Neuronal stem cell (in vitro differentiated cells): ENCODE measurements around the gene FBXO11.

Source experiments
- DNase-seq: peaks from one replicate; pipeline ENCODE4 v3.0.0-alpha.2; 2013; ENCODE audit warnings: low spot score
- H2AFZ ChIP-seq: one replicate; pipeline ENCODE4 v1.6.1; 2013; ENCODE audit warnings: mild to moderate bottlenecking, low read length, inconsistent platforms
- H2AK5ac ChIP-seq: 2 replicates; pipeline ENCODE4 v1.6.1; 2013; ENCODE audit warnings: low read depth, mild to moderate bottlenecking, inconsistent platforms, low read length, moderate library complexity, mixed read lengths
- H2BK120ac ChIP-seq: 2 replicates; pipeline ENCODE4 v1.6.1; 2013; ENCODE audit warnings: low read depth, mild to moderate bottlenecking, inconsistent platforms, low read length, moderate library complexity, mixed read lengths
- H2BK12ac ChIP-seq: one replicate; pipeline ENCODE4 v1.6.1; 2013; ENCODE audit warnings: low read length, inconsistent platforms
- H2BK15ac ChIP-seq: 2 replicates; pipeline ENCODE4 v1.6.1; 2013; ENCODE audit warnings: mild to moderate bottlenecking, low read length, inconsistent platforms, mixed read lengths
- H2BK5ac ChIP-seq: one replicate; pipeline ENCODE4 v1.6.1; 2013; ENCODE audit warnings: inconsistent platforms, mild to moderate bottlenecking, low read length, moderate library complexity
- H3K14ac ChIP-seq: one replicate; pipeline ENCODE4 v1.6.1; 2013; ENCODE audit warnings: low read length, inconsistent platforms
- H3K18ac ChIP-seq: 2 replicates; pipeline ENCODE4 v1.6.1; 2013; ENCODE audit warnings: low read length, inconsistent platforms
- H3K23ac ChIP-seq: 2 replicates; pipeline ENCODE4 v1.6.1; 2013; ENCODE audit warnings: low read depth, mild to moderate bottlenecking, mixed read lengths, low read length, inconsistent platforms; ENCODE audit not compliant: poor library complexity
- H3K27ac ChIP-seq: replicated peaks from 3 replicates; pipeline ENCODE4 v1.5.1; 2013; ENCODE audit warnings: low read length, inconsistent platforms
- H3K27me3 ChIP-seq, 3 experiments: 2 replicates each; pipeline ENCODE4 v1.6.1; 2013; ENCODE audit warnings: low read length in 3 of 3, mild to moderate bottlenecking in 2 of 3, inconsistent platforms in 1 of 3, low read depth in 1 of 3, mixed read lengths in 1 of 3, moderate library complexity in 1 of 3; ENCODE audit not compliant: control insufficient read depth in 3 of 3, insufficient read depth in 3 of 3
- H3K36me3 ChIP-seq, 2 donors: replicated peaks in 1 of 2; 2 replicates each; pipeline ENCODE4 v1.6.1; 2013; ENCODE audit warnings: low read length in 2 of 2; ENCODE audit not compliant: control insufficient read depth in 2 of 2, insufficient read depth in 2 of 2
- H3K4ac ChIP-seq: 2 replicates; pipeline ENCODE4 v1.6.1; 2013; ENCODE audit warnings: inconsistent platforms, mild to moderate bottlenecking, low read length, moderate library complexity
- H3K4me1 ChIP-seq, 2 donors: 1 replicate in 1 of 2; 2 replicates in 1 of 2; pipeline ENCODE4 v1.6.1; 2013; ENCODE audit warnings: low read length in 2 of 2, low read depth in 1 of 2; ENCODE audit not compliant: control insufficient read depth in 2 of 2, insufficient read depth in 1 of 2
- H3K4me2 ChIP-seq: one replicate; pipeline ENCODE4 v1.6.1; 2013; ENCODE audit warnings: mild to moderate bottlenecking, low read length, inconsistent platforms; ENCODE audit not compliant: insufficient read depth, poor library complexity, severe bottlenecking
- H3K4me3 ChIP-seq, 2 donors: 2 replicates each; pipeline ENCODE4 v1.5.1; 2013; ENCODE audit warnings: low read length in 2 of 2, mild to moderate bottlenecking in 2 of 2, inconsistent platforms in 1 of 2, moderate library complexity in 1 of 2
- H3K79me1 ChIP-seq: one replicate; pipeline ENCODE4 v1.6.1; 2013; ENCODE audit warnings: low read depth, mild to moderate bottlenecking, inconsistent platforms, low read length, moderate library complexity
- H3K9ac ChIP-seq: one replicate; pipeline ENCODE4 v1.6.1; 2013; ENCODE audit warnings: mild to moderate bottlenecking, low read depth, low read length, inconsistent platforms; ENCODE audit not compliant: poor library complexity
- H3K9me3 ChIP-seq, 2 donors: replicated peaks in 1 of 2; 2 replicates each; pipeline versions ENCODE3 to v1.6.1; 2013; ENCODE audit warnings: low read length in 2 of 2, mild to moderate bottlenecking in 2 of 2, inconsistent platforms in 1 of 2, low read depth in 1 of 2, mixed read lengths in 1 of 2, moderate library complexity in 1 of 2; ENCODE audit not compliant: control insufficient read depth in 2 of 2, insufficient read depth in 1 of 2
- H4K8ac ChIP-seq: one replicate; pipeline ENCODE4 v1.6.1; 2013; ENCODE audit warnings: low read depth, mild to moderate bottlenecking, inconsistent platforms, low read length, moderate library complexity
- H4K91ac ChIP-seq: one replicate; pipeline ENCODE4 v1.6.1; 2013; ENCODE audit warnings: low read length, low read depth, mild to moderate bottlenecking, inconsistent platforms; ENCODE audit not compliant: poor library complexity
- WGBS, 2 donors: extraction: QIAGEN DNeasy Blood & Tissue Kit; methylation state at CpG; one replicate each; pipeline ENCODE4 v1.1.7; 2013; ENCODE audit warnings: missing lambda C conversion rate in 2 of 2, mixed read lengths in 1 of 2; ENCODE audit not compliant: insufficient read length in 2 of 2, insufficient replicate concordance in 1 of 2; ENCODE audit errors: extremely low coverage in 2 of 2; 5-methylcytosine and 5-hydroxymethylcytosine counted together

The FBXO11 gene

GRCh38 chr2:47803363-47803762, 102.9 kb downstream of the FBXO11 start:
- Histone ChIP-seq H2BK12ac (no peak overlapping the region), H3K79me1 (peaks cover 5% of the 10 kb centered on the region), H3K27ac (no peak overlapping the region), H3K27me3 (no peaks in the 10 kb centered on the region), H4K8ac (no peak overlapping the region), H2BK120ac (no peak overlapping the region), H2AK5ac (no peak overlapping the region), H3K9ac (no peak overlapping the region), H2BK5ac (no peak overlapping the region), H2BK15ac (no peak overlapping the region), H3K36me3 (peaks cover 54 to 100% of the 10 kb centered on the region in 2 donors), H3K9me3 (peaks cover 6 to 39% of the 10 kb centered on the region in 2 donors), H3K4me2 (no peak overlapping the region), H3K4me3 (no peak overlapping the region), H3K14ac (no peak overlapping the region), H4K91ac (no peak overlapping the region), H2AFZ (no peak overlapping the region), H3K23ac (no peak overlapping the region), H3K4me1 (no peaks in the 10 kb centered on the region), H3K4ac (no peak overlapping the region), H3K18ac (no peak overlapping the region)
- no peak for DNase-seq
- no CpG with 5 or more reads among the region's 7 CpGs for WGBS, 2 donors

- Histone ChIP-seq H2BK12ac (no peak overlapping the region), H4K91ac (no peak overlapping the region), H3K36me3 (peaks cover 62 to 100% of the 10 kb centered on the region in 2 donors), H3K27me3 (no peaks in the 10 kb centered on the region), H3K18ac (no peak overlapping the region), H3K23ac (no peak overlapping the region), H2AK5ac (no peak overlapping the region), H3K14ac (no peak overlapping the region), H3K27ac (no peak overlapping the region), H4K8ac (no peak overlapping the region), H2BK5ac (no peak overlapping the region), H3K79me1 (peaks cover 5% of the 10 kb centered on the region), H2AFZ (no peak overlapping the region), H3K4me1 (no peaks in the 10 kb centered on the region), H2BK120ac (no peak overlapping the region), H3K4me3 (no peak overlapping the region), H3K9me3 (peaks cover 6 to 39% of the 10 kb centered on the region in 2 donors), H3K9ac (no peak overlapping the region), H3K4me2 (no peak overlapping the region), H2BK15ac (no peak overlapping the region), H3K4ac (no peak overlapping the region)
- no peak for DNase-seq
- WGBS, 2 donors: no CpG with 5 or more reads among the region's 3 CpGs
Measured at GRCh38 chr2:47801118-47801517, 105.2 kb downstream of the FBXO11 start.

- peaks cover 7 to 43% of the 10 kb centered on the region in 2 donors for H3K9me3 ChIP-seq
- H3K79me1 ChIP-seq: peaks cover 5% of the 10 kb centered on the region
- no peak overlapping the region for H3K9ac ChIP-seq
- H2AFZ ChIP-seq: no peak overlapping the region
- no peak overlapping the region for H3K14ac ChIP-seq
- no peak overlapping the region for H3K18ac ChIP-seq
- no peak overlapping the region for H2BK5ac ChIP-seq
- H3K4me3 ChIP-seq: no peak overlapping the region
- no peak overlapping the region for H4K8ac ChIP-seq
- H3K4me1 ChIP-seq: no peaks in the 10 kb centered on the region
- H3K27ac ChIP-seq: no peak overlapping the region
- H4K91ac ChIP-seq: no peak overlapping the region
- no peak overlapping the region for H3K4ac ChIP-seq
- no peak overlapping the region for H2BK12ac ChIP-seq
- no peak overlapping the region for H3K4me2 ChIP-seq
- no peaks in the 10 kb centered on the region for H3K27me3 ChIP-seq
- no peak for DNase-seq
- WGBS, 2 donors: no CpG with 5 or more reads among the region's 6 CpGs
- H2BK15ac ChIP-seq: no peak overlapping the region
- H2AK5ac ChIP-seq: no peak overlapping the region
- H2BK120ac ChIP-seq: no peak overlapping the region
- H3K23ac ChIP-seq: no peak overlapping the region
- H3K36me3 ChIP-seq: peaks cover 61 to 100% of the 10 kb centered on the region in 2 donors
Measured at GRCh38 chr2:47799031-47799609, 107.2 kb downstream of the FBXO11 start.

- peaks cover 3% of the 10 kb centered on the region for H3K79me1 ChIP-seq
- H3K23ac ChIP-seq: no peak overlapping the region
- no peak overlapping the region for H3K4me3 ChIP-seq
- no peaks in the 10 kb centered on the region for H3K27me3 ChIP-seq
- no peak overlapping the region for H3K14ac ChIP-seq
- H2BK12ac ChIP-seq: no peak overlapping the region
- H2AFZ ChIP-seq: no peak overlapping the region
- H4K8ac ChIP-seq: no peak overlapping the region
- H2BK120ac ChIP-seq: no peak overlapping the region
- H3K4me1 ChIP-seq: no peaks in the 10 kb centered on the region
- peaks cover 57 to 99% of the 10 kb centered on the region in 2 donors for H3K36me3 ChIP-seq
- H3K9me3 ChIP-seq: peaks cover 7 to 41% of the 10 kb centered on the region in 2 donors
- H3K18ac ChIP-seq: no peak overlapping the region
- no peak overlapping the region for H2BK15ac ChIP-seq
- H3K9ac ChIP-seq: no peak overlapping the region
- H3K4ac ChIP-seq: no peak overlapping the region
- no peak overlapping the region for H2AK5ac ChIP-seq
- no peak overlapping the region for H3K4me2 ChIP-seq
- WGBS, 2 donors: no CpG with 5 or more reads among the region's 6 CpGs
- H3K27ac ChIP-seq: no peak overlapping the region
- DNase-seq: no peak
- no peak overlapping the region for H4K91ac ChIP-seq
- H2BK5ac ChIP-seq: no peak overlapping the region
Measured at GRCh38 chr2:47798631-47799030, 107.7 kb downstream of the FBXO11 start.
